GM12878 (cell line): ENCODE results near the gene C17orf107. TPM values are rescaled to one million over a fixed set of nuclear protein-coding genes. Genes with fewer than 3 reads are reported as not detected.

Source experiments
- ATAC-seq: fragments of 200-7000 bp; cut with Tn5 transposase; 3 replicates; pipeline ENCODE4 v1.9.1; 2020; ENCODE audit warnings: mild to moderate bottlenecking, moderate library complexity
- BruUV-seq: library from RNA; stranded (reverse); fragments of 400-500 nt; replicated peaks from 2 replicates; lab custom pipeline; 2021; lab: Mats Ljungman, UMichigan
- CTCF ChIA-PET: fragments of 300-600 bp; sonication (Branson Sonifier 250); formaldehyde crosslinking; extraction: SDS; loops from one replicate; lab custom pipeline; 2021; ENCODE audit warnings: inconsistent platforms; lab: Yijun Ruan, JAX
- POLR2A ChIA-PET: fragments of 350-600 bp; formaldehyde crosslinking; extraction: SDS; loops from one replicate; lab custom pipeline; 2021; ENCODE audit warnings: inconsistent platforms; lab: Charles Lee
- RAD21 ChIA-PET: fragments of 300-600 bp; sonication (Branson Sonifier 250); formaldehyde crosslinking; loops from one replicate; lab custom pipeline; 2023; ENCODE audit warnings: antibody characterized with exemption; ENCODE audit not compliant: unreplicated experiment; lab: Charles Lee
- SMC1A ChIA-PET: fragments of 300-600 bp; sonication (Branson Sonifier 250); formaldehyde crosslinking; loops from one replicate; lab custom pipeline; 2023; ENCODE audit not compliant: unreplicated experiment, uncharacterized antibody; lab: Charles Lee
- DNase-seq: peaks from one replicate; pipeline ENCODE4 v3.0.0-alpha.2; 2011; ENCODE audit warnings: low read depth, low spot score
- FAIRE-seq: peaks from 3 replicates; lab custom pipeline; 2011; peaks lifted over from hg19 to GRCh38; lab: Jason Lieb, UNC
- H2AFZ ChIP-seq: 2 replicates; pipeline ENCODE4 v1.6.0; 2011; ENCODE audit warnings: low read depth, low read length, control low read depth; ENCODE audit not compliant: control insufficient read depth
- H3K27ac ChIP-seq: 2 replicates; pipeline ENCODE4 v1.5.1; 2011; ENCODE audit warnings: control low read depth; ENCODE audit not compliant: control insufficient read depth, insufficient read depth
- H3K27me3 ChIP-seq, 2 experiments: replicated peaks in 1 of 2; 2 replicates each; pipeline versions ENCODE4 v1.6.0 to v1.6.1; 2011; ENCODE audit warnings: low read length in 1 of 2; ENCODE audit not compliant: control insufficient read depth in 2 of 2, insufficient read depth in 2 of 2
- H3K36me3 ChIP-seq, 2 experiments: 2 replicates each; pipeline ENCODE4 v1.5.1; 2011; ENCODE audit warnings: low read length in 1 of 2; ENCODE audit not compliant: control insufficient read depth in 2 of 2, insufficient read depth in 2 of 2
- H3K4me1 ChIP-seq: 2 replicates; pipeline ENCODE4 v1.6.1; 2011; ENCODE audit warnings: mild to moderate bottlenecking, low read length, moderate library complexity, mixed read lengths; ENCODE audit not compliant: control insufficient read depth, insufficient read depth
- H3K4me2 ChIP-seq: 2 replicates; pipeline ENCODE4 v1.6.0; 2011; ENCODE audit warnings: control low read depth; ENCODE audit not compliant: control insufficient read depth, insufficient read depth
- H3K4me3 ChIP-seq: fragments of 200-600 bp; sonication (generic); 2 replicates; pipeline ENCODE4 v1.5.1; 2016
- H3K79me2 ChIP-seq: 2 replicates; pipeline ENCODE4 v1.6.0; 2011; ENCODE audit warnings: low read length; ENCODE audit not compliant: control insufficient read depth, insufficient read depth
- H3K9ac ChIP-seq: 2 replicates; pipeline ENCODE4 v1.8.0; 2011; ENCODE audit warnings: low read length, control low read depth, mixed read lengths; ENCODE audit not compliant: control insufficient read depth, insufficient read depth
- H3K9me3 ChIP-seq: replicated peaks from 3 replicates; pipeline ENCODE4 v1.5.1; 2011; ENCODE audit warnings: mild to moderate bottlenecking, low read length; ENCODE audit not compliant: control insufficient read depth, insufficient read depth
- H4K20me1 ChIP-seq: 2 replicates; pipeline ENCODE4 v1.6.0; 2011; ENCODE audit not compliant: control insufficient read depth, insufficient read depth
- BMI1 ChIP-seq: fragments of 450-650 bp; IDR thresholded peaks from 2 replicates; pipeline ENCODE4 v1.6.1; 2016; ENCODE audit warnings: mild to moderate bottlenecking, moderate library complexity, borderline replicate concordance
- GABPA ChIP-seq: IDR thresholded peaks from 2 replicates; pipeline ENCODE4 v1.6.1; 2014; ENCODE audit warnings: antibody characterized with exemption, low read depth, mild to moderate bottlenecking, inconsistent platforms
- IKZF2 ChIP-seq, 2 experiments: fragments of 450-650 bp; IDR thresholded peaks; 2 replicates each; pipeline ENCODE4 v1.6.1; 2017; ENCODE audit warnings: mild to moderate bottlenecking in 2 of 2, moderate library complexity in 2 of 2
- JUND ChIP-seq: IDR thresholded peaks from 2 replicates; pipeline ENCODE4 v1.6.1; 2012; ENCODE audit warnings: low read depth, mild to moderate bottlenecking, low read length, improper control_type of control experiment, moderate library complexity
- RUNX3 ChIP-seq: IDR thresholded peaks from 2 replicates; pipeline ENCODE4 v1.6.1; 2012; ENCODE audit warnings: low read length, inconsistent platforms
- SIX5 ChIP-seq: IDR thresholded peaks from 2 replicates; pipeline ENCODE4 v1.6.1; 2011; ENCODE audit warnings: mild to moderate bottlenecking, low read depth, low read length, moderate library complexity; ENCODE audit not compliant: severe bottlenecking
- in situ Hi-C: fragments of 300-500 bp; cut with MboI; formaldehyde crosslinking; loops from 9 replicates; pipeline ENCODE4 v1.14.3; 2018; ENCODE audit warnings: mixed read lengths
- intact Hi-C: fragments of 100-400 bp; cut with micrococcal nuclease; formaldehyde crosslinking; loops from one replicate; pipeline ENCODE4 v1.14.2; 2022; ENCODE audit not compliant: unreplicated experiment
- polyA plus RNA-seq, 11 experiments: library from polyadenylated mRNA; depleted of rRNA in 4 of 11; unstranded in 6 of 11; stranded (reverse) in 5 of 11; fragments of >200 nt; fragmentation: Nextera tagmentation in 4 of 11; fragmentation: Illumina TruSeq in 1 of 11; extraction: Ambion mirVana in 4 of 11; extraction: Trizol in 1 of 11; gene quantifications; 1 replicate in 1 of 11; 2 replicates in 10 of 11; pipeline versions ENCODE4 v1.2.1 to v1.2.3, GENCODE V29; 2011 to 2016; ENCODE audit warnings: inconsistent platforms in 2 of 11, missing spikeins in 2 of 11, low read depth in 1 of 11
- total RNA-seq, 4 experiments: library from RNA; depleted of rRNA in 3 of 4; stranded (reverse); fragments of >200 nt in 3 of 4; fragmentation: Illumina TruSeq in 1 of 4; extraction: Trizol in 1 of 4; gene quantifications; 2 replicates each; pipeline versions ENCODE4 v1.2.1 to v1.2.3, GENCODE V29; 2013 to 2021
- TF ChIP-seq, protein P1 (sequence below): fragments of 450-650 bp; formaldehyde crosslinking; IDR thresholded peaks from 2 replicates; pipeline ENCODE4 v1.5.0; 2022; ENCODE audit warnings: mild to moderate bottlenecking, missing genetic modification characterization
- TF ChIP-seq, protein P2 (sequence below): fragments of 150-350 bp; IDR thresholded peaks from 2 replicates; pipeline ENCODE4 v1.6.1; 2016; ENCODE audit warnings: low read depth, low read length
- TF ChIP-seq, protein P3 (sequence below): IDR thresholded peaks from 2 replicates; pipeline ENCODE4 v1.6.1; 2011; ENCODE audit warnings: borderline replicate concordance, low read depth, mild to moderate bottlenecking, moderate library complexity, low read length; ENCODE audit not compliant: insufficient read depth, poor library complexity, severe bottlenecking
- TF ChIP-seq, protein P4 (sequence below): fragments of 450-650 bp; IDR thresholded peaks from 2 replicates; pipeline ENCODE4 v1.6.1; 2017; ENCODE audit warnings: mild to moderate bottlenecking, low read depth, inconsistent platforms; ENCODE audit not compliant: poor library complexity, severe bottlenecking

The C17orf107 gene
- total and polyA plus RNA-seq, 10 of the 15 experiments (the other 5 are each of a cell fraction or from before 2014, with no cell fraction given) = 0.05 to 0.46 (median 0.11) TPM; not detected in 3

DNA sequence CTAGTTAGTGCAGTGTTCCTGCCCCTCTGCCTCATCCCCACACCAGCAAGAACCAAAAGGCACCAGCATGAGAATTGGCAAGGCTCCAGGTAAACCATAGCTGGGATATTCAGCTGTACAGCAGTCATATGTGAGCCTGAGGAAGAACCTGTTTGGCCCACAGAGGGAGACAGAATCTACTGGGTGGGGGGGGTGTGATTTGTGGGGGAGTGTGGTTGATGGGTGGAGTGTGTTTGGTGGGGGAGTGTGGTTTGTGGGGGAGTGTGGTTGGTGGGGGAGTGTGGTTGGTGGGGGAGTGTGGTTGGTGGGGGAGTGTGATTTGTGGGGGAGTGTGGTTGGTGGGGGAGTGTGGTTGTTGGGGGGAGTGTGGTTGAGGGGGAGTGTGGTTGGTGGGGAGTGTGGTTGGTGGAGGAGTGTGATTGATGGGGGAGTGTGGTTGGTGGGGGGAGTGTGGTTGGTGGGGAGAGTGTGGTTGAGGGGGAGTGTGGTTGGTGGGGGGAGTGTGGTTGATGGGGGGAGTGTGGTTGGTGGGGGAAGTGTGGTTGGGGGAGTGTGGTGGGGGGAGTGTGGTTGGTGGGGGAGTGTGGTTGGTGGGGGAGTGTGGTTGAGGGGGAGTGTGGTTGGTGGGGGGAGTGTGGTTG is 46.6 kb upstream of the C17orf107 start:
- intact Hi-C loops = no loop called here
- SMC1A ChIA-PET = no interaction called here
- TF ChIP-seq BMI1 = no peak
- TF ChIP-seq, protein P1, sequence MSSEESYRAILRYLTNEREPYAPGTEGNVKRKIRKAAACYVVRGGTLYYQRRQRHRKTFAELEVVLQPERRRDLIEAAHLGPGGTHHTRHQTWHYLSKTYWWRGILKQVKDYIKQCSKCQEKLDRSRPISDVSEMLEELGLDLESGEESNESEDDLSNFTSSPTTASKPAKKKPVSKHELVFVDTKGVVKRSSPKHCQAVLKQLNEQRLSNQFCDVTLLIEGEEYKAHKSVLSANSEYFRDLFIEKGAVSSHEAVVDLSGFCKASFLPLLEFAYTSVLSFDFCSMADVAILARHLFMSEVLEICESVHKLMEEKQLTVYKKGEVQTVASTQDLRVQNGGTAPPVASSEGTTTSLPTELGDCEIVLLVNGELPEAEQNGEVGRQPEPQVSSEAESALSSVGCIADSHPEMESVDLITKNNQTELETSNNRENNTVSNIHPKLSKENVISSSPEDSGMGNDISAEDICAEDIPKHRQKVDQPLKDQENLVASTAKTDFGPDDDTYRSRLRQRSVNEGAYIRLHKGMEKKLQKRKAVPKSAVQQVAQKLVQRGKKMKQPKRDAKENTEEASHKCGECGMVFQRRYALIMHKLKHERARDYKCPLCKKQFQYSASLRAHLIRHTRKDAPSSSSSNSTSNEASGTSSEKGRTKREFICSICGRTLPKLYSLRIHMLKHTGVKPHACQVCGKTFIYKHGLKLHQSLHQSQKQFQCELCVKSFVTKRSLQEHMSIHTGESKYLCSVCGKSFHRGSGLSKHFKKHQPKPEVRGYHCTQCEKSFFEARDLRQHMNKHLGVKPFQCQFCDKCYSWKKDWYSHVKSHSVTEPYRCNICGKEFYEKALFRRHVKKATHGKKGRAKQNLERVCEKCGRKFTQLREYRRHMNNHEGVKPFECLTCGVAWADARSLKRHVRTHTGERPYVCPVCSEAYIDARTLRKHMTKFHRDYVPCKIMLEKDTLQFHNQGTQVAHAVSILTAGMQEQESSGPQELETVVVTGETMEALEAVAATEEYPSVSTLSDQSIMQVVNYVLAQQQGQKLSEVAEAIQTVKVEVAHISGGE = no peak
- no peak for TF ChIP-seq GABPA
- TF ChIP-seq IKZF2 (IDR thresholded peaks at IDR 0.05) = no peak
- TF ChIP-seq, protein P2, sequence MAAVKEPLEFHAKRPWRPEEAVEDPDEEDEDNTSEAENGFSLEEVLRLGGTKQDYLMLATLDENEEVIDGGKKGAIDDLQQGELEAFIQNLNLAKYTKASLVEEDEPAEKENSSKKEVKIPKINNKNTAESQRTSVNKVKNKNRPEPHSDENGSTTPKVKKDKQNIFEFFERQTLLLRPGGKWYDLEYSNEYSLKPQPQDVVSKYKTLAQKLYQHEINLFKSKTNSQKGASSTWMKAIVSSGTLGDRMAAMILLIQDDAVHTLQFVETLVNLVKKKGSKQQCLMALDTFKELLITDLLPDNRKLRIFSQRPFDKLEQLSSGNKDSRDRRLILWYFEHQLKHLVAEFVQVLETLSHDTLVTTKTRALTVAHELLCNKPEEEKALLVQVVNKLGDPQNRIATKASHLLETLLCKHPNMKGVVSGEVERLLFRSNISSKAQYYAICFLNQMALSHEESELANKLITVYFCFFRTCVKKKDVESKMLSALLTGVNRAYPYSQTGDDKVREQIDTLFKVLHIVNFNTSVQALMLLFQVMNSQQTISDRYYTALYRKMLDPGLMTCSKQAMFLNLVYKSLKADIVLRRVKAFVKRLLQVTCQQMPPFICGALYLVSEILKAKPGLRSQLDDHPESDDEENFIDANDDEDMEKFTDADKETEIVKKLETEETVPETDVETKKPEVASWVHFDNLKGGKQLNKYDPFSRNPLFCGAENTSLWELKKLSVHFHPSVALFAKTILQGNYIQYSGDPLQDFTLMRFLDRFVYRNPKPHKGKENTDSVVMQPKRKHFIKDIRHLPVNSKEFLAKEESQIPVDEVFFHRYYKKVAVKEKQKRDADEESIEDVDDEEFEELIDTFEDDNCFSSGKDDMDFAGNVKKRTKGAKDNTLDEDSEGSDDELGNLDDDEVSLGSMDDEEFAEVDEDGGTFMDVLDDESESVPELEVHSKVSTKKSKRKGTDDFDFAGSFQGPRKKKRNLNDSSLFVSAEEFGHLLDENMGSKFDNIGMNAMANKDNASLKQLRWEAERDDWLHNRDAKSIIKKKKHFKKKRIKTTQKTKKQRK = no peak
- TF ChIP-seq, protein P3, sequence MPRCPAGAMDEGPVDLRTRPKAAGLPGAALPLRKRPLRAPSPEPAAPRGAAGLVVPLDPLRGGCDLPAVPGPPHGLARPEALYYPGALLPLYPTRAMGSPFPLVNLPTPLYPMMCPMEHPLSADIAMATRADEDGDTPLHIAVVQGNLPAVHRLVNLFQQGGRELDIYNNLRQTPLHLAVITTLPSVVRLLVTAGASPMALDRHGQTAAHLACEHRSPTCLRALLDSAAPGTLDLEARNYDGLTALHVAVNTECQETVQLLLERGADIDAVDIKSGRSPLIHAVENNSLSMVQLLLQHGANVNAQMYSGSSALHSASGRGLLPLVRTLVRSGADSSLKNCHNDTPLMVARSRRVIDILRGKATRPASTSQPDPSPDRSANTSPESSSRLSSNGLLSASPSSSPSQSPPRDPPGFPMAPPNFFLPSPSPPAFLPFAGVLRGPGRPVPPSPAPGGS = no peak
- TF ChIP-seq, protein P4, sequence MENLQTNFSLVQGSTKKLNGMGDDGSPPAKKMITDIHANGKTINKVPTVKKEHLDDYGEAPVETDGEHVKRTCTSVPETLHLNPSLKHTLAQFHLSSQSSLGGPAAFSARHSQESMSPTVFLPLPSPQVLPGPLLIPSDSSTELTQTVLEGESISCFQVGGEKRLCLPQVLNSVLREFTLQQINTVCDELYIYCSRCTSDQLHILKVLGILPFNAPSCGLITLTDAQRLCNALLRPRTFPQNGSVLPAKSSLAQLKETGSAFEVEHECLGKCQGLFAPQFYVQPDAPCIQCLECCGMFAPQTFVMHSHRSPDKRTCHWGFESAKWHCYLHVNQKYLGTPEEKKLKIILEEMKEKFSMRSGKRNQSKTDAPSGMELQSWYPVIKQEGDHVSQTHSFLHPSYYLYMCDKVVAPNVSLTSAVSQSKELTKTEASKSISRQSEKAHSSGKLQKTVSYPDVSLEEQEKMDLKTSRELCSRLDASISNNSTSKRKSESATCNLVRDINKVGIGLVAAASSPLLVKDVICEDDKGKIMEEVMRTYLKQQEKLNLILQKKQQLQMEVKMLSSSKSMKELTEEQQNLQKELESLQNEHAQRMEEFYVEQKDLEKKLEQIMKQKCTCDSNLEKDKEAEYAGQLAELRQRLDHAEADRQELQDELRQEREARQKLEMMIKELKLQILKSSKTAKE = no peak
- TF ChIP-seq JUND = no peak
- no peak for TF ChIP-seq RUNX3
- no peak for TF ChIP-seq SIX5

More for the DNA sequence above, 46.6 kb upstream of the C17orf107 start:
- no TSS peak for BruUV-seq
- DNase-seq = no peak
- no peak for FAIRE-seq
- peaks cover 2% of the 10 kb centered on the region; the same call in 1 of the 2 replicates for H4K20me1 ChIP-seq
- no peak overlapping the region for H3K27ac ChIP-seq
- no peak for ATAC-seq
- H3K79me2 ChIP-seq = no peaks in the 10 kb centered on the region; the same call in none of the 2 replicates
- in situ Hi-C loops = no loop called here
- ChIA-PET POLR2A (no interaction called here), RAD21 (no interaction called here), CTCF (no interaction called here)
- no peak overlapping the region for H3K4me3 ChIP-seq
- H3K9me3 ChIP-seq = no peaks in the 10 kb centered on the region
- no peak overlapping the region for H3K9ac ChIP-seq
- H2AFZ ChIP-seq = no peak overlapping the region
- no peaks in the 10 kb centered on the region for H3K4me1 ChIP-seq
- H3K4me2 ChIP-seq = no peak overlapping the region
- H3K27me3 ChIP-seq = no peaks in the 10 kb centered on the region
- H3K36me3 ChIP-seq = peaks cover 1 to 3% of the 10 kb centered on the region in 2 experiments; a peak in 2 of 4 replicates
